HepG2 (cell line): ENCODE results near the gene AQP9. TPM values are rescaled to one million over a fixed set of nuclear protein-coding genes. Genes with fewer than 3 reads are reported as not detected.

Source experiments
- ATAC-seq: fragments of 200-7000 bp; cut with Tn5 transposase; 3 replicates; pipeline ENCODE4 v1.9.1; 2020; ENCODE audit warnings: mild to moderate bottlenecking, moderate library complexity
- BruUV-seq: library from RNA; stranded (reverse); fragments of 400-500 nt; replicated peaks from 2 replicates; lab custom pipeline; 2021; lab: Mats Ljungman, UMichigan
- CTCF ChIA-PET: fragments of 300-600 bp; formaldehyde crosslinking; extraction: SDS; loops from one replicate; lab custom pipeline; 2021; ENCODE audit warnings: low total read pairs, inconsistent platforms, low intra/inter-chr PET ratio; lab: Yijun Ruan, JAX
- POLR2A ChIA-PET: fragments of 350-600 bp; sonication (Branson Sonifier 250); formaldehyde crosslinking; loops from one replicate; lab custom pipeline; 2020; ENCODE audit warnings: antibody characterized with exemption, inconsistent platforms; lab: Yijun Ruan, JAX
- DNase-seq: peaks from one replicate; pipeline ENCODE4 v3.0.0-alpha.2; 2015; ENCODE audit warnings: low spot score
- FAIRE-seq: peaks from 3 replicates; lab custom pipeline; 2011; peaks lifted over from hg19 to GRCh38; lab: Jason Lieb, UNC
- H2AFZ ChIP-seq: one replicate; pipeline ENCODE4 v1.6.1; 2011; ENCODE audit warnings: low read length, inconsistent platforms
- H3K27ac ChIP-seq: fragments of 300-600 bp; 3 replicates; pipeline ENCODE4 v1.8.0; 2011; ENCODE audit warnings: mixed run types, mild to moderate bottlenecking, mixed read lengths, low read length, inconsistent platforms; ENCODE audit not compliant: insufficient read depth; ENCODE audit errors: extremely low read length
- H3K27me3 ChIP-seq, 2 experiments: fragments of 200-600 bp in 1 of 2; 2 replicates in 1 of 2; 3 replicates in 1 of 2; pipeline versions ENCODE4 v1.6.0 to v1.8.0; 2011; ENCODE audit warnings: low read length in 2 of 2, mild to moderate bottlenecking in 2 of 2, moderate library complexity in 2 of 2, inconsistent platforms in 1 of 2; ENCODE audit not compliant: insufficient read depth in 2 of 2, control insufficient read depth in 1 of 2
- H3K36me3 ChIP-seq, 2 experiments: fragments of 200-600 bp in 1 of 2; replicated peaks in 1 of 2; 2 replicates in 1 of 2; 3 replicates in 1 of 2; pipeline versions ENCODE4 v1.5.1 to v1.8.0; 2011; ENCODE audit warnings: low read length in 2 of 2, inconsistent platforms in 1 of 2; ENCODE audit not compliant: insufficient read depth in 2 of 2, control insufficient read depth in 1 of 2
- H3K4me1 ChIP-seq: 2 replicates; pipeline ENCODE4 v1.5.1; 2012; ENCODE audit warnings: low read length, inconsistent platforms; ENCODE audit not compliant: insufficient read depth
- H3K4me2 ChIP-seq: 2 replicates; pipeline ENCODE4 v1.6.0; 2011; ENCODE audit warnings: low read depth, low read length, inconsistent platforms
- H3K4me3 ChIP-seq, 3 experiments: fragments of 200-600 bp in 1 of 3; sonication (generic), shearing (Covaris generic) in 1 of 3; replicated peaks in 1 of 3; 2 replicates each; pipeline ENCODE4 v1.5.1; 2011 to 2016; ENCODE audit warnings: low read length in 3 of 3, inconsistent platforms in 2 of 3, low read depth in 2 of 3, mild to moderate bottlenecking in 2 of 3, control low read depth in 1 of 3, mixed read lengths in 1 of 3; ENCODE audit not compliant: insufficient read depth in 1 of 3
- H3K79me2 ChIP-seq: one replicate; pipeline ENCODE4 v1.6.1; 2011; ENCODE audit warnings: low read length, inconsistent platforms; ENCODE audit not compliant: insufficient read depth
- H3K9ac ChIP-seq: 2 replicates; pipeline ENCODE4 v1.6.0; 2011; ENCODE audit warnings: mild to moderate bottlenecking, low read depth, low read length, inconsistent platforms; ENCODE audit not compliant: insufficient read depth
- H3K9me3 ChIP-seq: 2 replicates; pipeline ENCODE4 v1.5.1; 2012; ENCODE audit warnings: mild to moderate bottlenecking, low read length
- H4K20me1 ChIP-seq: 2 replicates; pipeline ENCODE4 v1.6.0; 2011; ENCODE audit warnings: inconsistent platforms, mild to moderate bottlenecking, low read length, moderate library complexity; ENCODE audit not compliant: insufficient read depth
- ADNP ChIP-seq: sonication (generic); formaldehyde crosslinking; IDR thresholded peaks from 2 replicates; pipeline ENCODE4 v1.4.0; 2020; ENCODE audit warnings: missing genetic modification reagents
- ARID2 ChIP-seq: sonication (generic); formaldehyde crosslinking; IDR thresholded peaks from 2 replicates; pipeline ENCODE4 v1.8.1; 2022; ENCODE audit warnings: mild to moderate bottlenecking, missing genetic modification reagents, borderline replicate concordance
- BCL3 ChIP-seq: sonication (generic); formaldehyde crosslinking; IDR thresholded peaks from 2 replicates; pipeline ENCODE4 v1.5.1; 2020; ENCODE audit warnings: mild to moderate bottlenecking, missing genetic modification reagents, moderate library complexity
- CREB1 ChIP-seq, 2 experiments: fragments of 450-650 bp in 1 of 2; IDR thresholded peaks; 2 replicates each; pipeline ENCODE4 v1.6.1; 2016 to 2017; ENCODE audit warnings: control low read depth in 1 of 2, mild to moderate bottlenecking in 1 of 2, missing compliant biosample characterization in 1 of 2, missing genetic modification characterization in 1 of 2
- E2F1 ChIP-seq: sonication (generic); formaldehyde crosslinking; IDR thresholded peaks from 2 replicates; pipeline ENCODE4 v1.5.0; 2020; ENCODE audit warnings: missing genetic modification reagents
- ELK4 ChIP-seq: sonication (generic); formaldehyde crosslinking; IDR thresholded peaks from 2 replicates; pipeline ENCODE4 v1.9.0; 2021; ENCODE audit warnings: missing genetic modification reagents, borderline replicate concordance
- MAF1 ChIP-seq: sonication (generic); formaldehyde crosslinking; IDR thresholded peaks from 2 replicates; pipeline ENCODE4 v1.5.0; 2020; ENCODE audit warnings: missing genetic modification reagents, borderline replicate concordance
- NCOA5 ChIP-seq: sonication (generic); formaldehyde crosslinking; IDR thresholded peaks from 2 replicates; pipeline ENCODE4 v1.4.0; 2020; ENCODE audit warnings: missing genetic modification reagents
- SIN3A ChIP-seq: IDR thresholded peaks from 2 replicates; pipeline ENCODE4 v1.6.1; 2011; ENCODE audit warnings: low read depth, mild to moderate bottlenecking, control low read depth, low read length, borderline replicate concordance
- TP53 ChIP-seq: sonication (generic); formaldehyde crosslinking; conservative IDR thresholded peaks from 2 replicates; pipeline ENCODE4 v1.4.0; 2020; ENCODE audit warnings: missing genetic modification reagents
- YEATS4 ChIP-seq: sonication (generic); formaldehyde crosslinking; IDR thresholded peaks from 2 replicates; pipeline ENCODE4 v1.4.0; 2020; ENCODE audit warnings: missing genetic modification reagents, borderline replicate concordance
- ZMYM2 ChIP-seq: sonication (generic); formaldehyde crosslinking; IDR thresholded peaks from 2 replicates; pipeline ENCODE4 v1.8.0; 2022; ENCODE audit warnings: mild to moderate bottlenecking, missing genetic modification reagents
- ZNF160 ChIP-seq: sonication (generic); formaldehyde crosslinking; IDR thresholded peaks from 2 replicates; pipeline ENCODE4 v1.8.0; 2022; ENCODE audit warnings: mild to moderate bottlenecking, inconsistent platforms, missing genetic modification reagents
- ZNF737 ChIP-seq: sonication (generic); formaldehyde crosslinking; IDR thresholded peaks from 2 replicates; pipeline ENCODE4 v1.5.0; 2020; ENCODE audit warnings: missing genetic modification reagents, mild to moderate bottlenecking, borderline replicate concordance
- ZUFSP ChIP-seq: sonication (generic); formaldehyde crosslinking; IDR thresholded peaks from 2 replicates; pipeline ENCODE4 v1.9.0; 2021; ENCODE audit warnings: missing genetic modification reagents, mild to moderate bottlenecking, borderline replicate concordance
- WGBS: methylation state at CpG from one replicate; pipeline ENCODE4 v1.1.6; 2017; ENCODE audit warnings: low lambda C conversion rate; 5-methylcytosine and 5-hydroxymethylcytosine counted together
- in situ Hi-C: cut with HindIII; loops from 2 replicates; pipeline ENCODE4 v1.10.0; 2017; ENCODE audit warnings: low pct_unique_long_range_greater_than_20kb; ENCODE audit not compliant: extremely low pct_ligation_motif_present
- intact Hi-C: fragments of 100-400 bp; cut with micrococcal nuclease; formaldehyde crosslinking; loops from one replicate; pipeline ENCODE4 v1.10.0; 2022; ENCODE audit not compliant: unreplicated experiment
- polyA plus RNA-seq, 8 experiments: library from polyadenylated mRNA; depleted of rRNA in 3 of 8; stranded (reverse) in 7 of 8; unstranded in 1 of 8; fragments of >200 nt; fragmentation: Illumina TruSeq in 4 of 8; extraction: Trizol in 4 of 8; gene quantifications; 2 replicates each; pipeline versions ENCODE4 v1.2.1 to v1.2.3, GENCODE V29; 2011 to 2016; ENCODE audit warnings: low read depth in 4 of 8, missing spikeins in 1 of 8, mixed read lengths in 1 of 8; ENCODE audit not compliant: insufficient read depth in 1 of 8
- total RNA-seq, 5 experiments: library from RNA; depleted of rRNA; stranded (reverse); fragments of >200 nt; fragmentation: Illumina TruSeq; extraction: Trizol; gene quantifications; 2 replicates each; pipeline ENCODE4 v1.2.3, GENCODE V29; 2016; ENCODE audit warnings: low read depth in 1 of 5

Gene AQP9
- total and polyA plus RNA-seq, 2 of the 13 experiments (the other 11 are each of a cell fraction or from before 2014, with no cell fraction given), result not detected

GRCh38 chr15:58139989-58140522 lies 1.9 kb downstream of the AQP9 start:
- Histone ChIP-seq H3K4me1 (no peaks in the 10 kb centered on the region), H3K4me2 (no peak overlapping the region), H2AFZ (no peak overlapping the region), H3K9me3 (no peaks in the 10 kb centered on the region), H3K36me3 (no peaks in the 10 kb centered on the region), H3K27me3 (peaks cover 2 to 26% of the 10 kb centered on the region in 2 experiments; a peak in 4 of 5 replicates), H4K20me1 (no peaks in the 10 kb centered on the region), H3K9ac (no peak overlapping the region), H3K4me3 (no peak overlapping the region), H3K79me2 (no peaks in the 10 kb centered on the region), H3K27ac (no peak overlapping the region)
- DNase-seq (no peak), ATAC-seq (no peak), FAIRE-seq (no peak)
- WGBS, result 1% methylated on average over 3 of the region's 3 CpGs
- no peak for TF ChIP-seq YEATS4 (CRISPR knock-in tag)
- no peak for TF ChIP-seq ZNF160 (CRISPR knock-in tag)
- no peak for TF ChIP-seq TP53
- TF ChIP-seq ZNF737 (CRISPR knock-in tag), result no peak
- no peak for TF ChIP-seq SIN3A
- TF ChIP-seq ADNP (CRISPR knock-in tag), result no peak
- TF ChIP-seq ELK4, result no peak
- no peak for TF ChIP-seq MAF1
- no peak for TF ChIP-seq ZUFSP (CRISPR knock-in tag)
- TF ChIP-seq ARID2, result no peak
- TF ChIP-seq CREB1 (IDR thresholded peaks at IDR 0.05), result no peak
- no peak for TF ChIP-seq CREB1 (CRISPR knock-in tag; IDR thresholded peaks at IDR 0.05)
- TF ChIP-seq ZMYM2 (CRISPR knock-in tag), result no peak
- no peak for TF ChIP-seq BCL3 (CRISPR knock-in tag)
- TF ChIP-seq E2F1 (CRISPR knock-in tag), result no peak
- no peak for TF ChIP-seq NCOA5 (CRISPR knock-in tag)
- intact Hi-C loops (no loop called here), in situ Hi-C loops (no loop called here)
- ChIA-PET POLR2A (no interaction called here), CTCF (no interaction called here)
- no TSS peak for BruUV-seq
